Activated naive CD4-positive, alpha-beta T cell treated with anti-CD3 and anti-CD28 coated beads, Interleukin-2, amount 50 U/mL, for 16 hours (primary cell): ENCODE data around the gene MPRIP.

Experiments
- DNase-seq: peaks from one replicate; pipeline ENCODE4 v3.0.0-alpha.2; 2020

The MPRIP gene

GRCh38 chr17:17089796-17090641 is 47.8 kb downstream of the MPRIP start:
- no peak for DNase-seq

- DNase-seq = no peak
Observed at GRCh38 chr17:17090642-17091103, 48.4 kb downstream of the MPRIP start.

- DNase-seq = no peak
Observed at GRCh38 chr17:17091276-17091675, 49.0 kb downstream of the MPRIP start.

GRCh38 chr17:17091856-17092756 is 49.8 kb downstream of the MPRIP start:
- no peak for DNase-seq

- DNase-seq = no peak
Observed at GRCh38 chr17:17093764-17094163, 51.5 kb downstream of the MPRIP start.

GRCh38 chr17:17096438-17097178 is 54.4 kb downstream of the MPRIP start:
- DNase-seq = no peak

- DNase-seq = no peak
Observed at GRCh38 chr17:17097763-17098345, 55.6 kb downstream of the MPRIP start.

GRCh38 chr17:17098551-17099179 is 56.4 kb downstream of the MPRIP start:
- no peak for DNase-seq

- no peak for DNase-seq
Observed at GRCh38 chr17:17102176-17102575, 59.9 kb downstream of the MPRIP start.

GRCh38 chr17:17103160-17103559 is 60.9 kb downstream of the MPRIP start:
- DNase-seq = no peak

- DNase-seq = no peak
Observed at GRCh38 chr17:17104036-17104435, 61.8 kb downstream of the MPRIP start.

- DNase-seq = no peak
Observed at GRCh38 chr17:17104494-17104893, 62.2 kb downstream of the MPRIP start.

GRCh38 chr17:17105976-17106375 is 63.7 kb downstream of the MPRIP start:
- DNase-seq = no peak

- no peak for DNase-seq
Observed at GRCh38 chr17:17106756-17107155, 64.5 kb downstream of the MPRIP start.

GRCh38 chr17:17107281-17107680 is 65.0 kb downstream of the MPRIP start:
- no peak for DNase-seq

GRCh38 chr17:17107891-17108431 is 65.7 kb downstream of the MPRIP start:
- no peak for DNase-seq

- DNase-seq = no peak
Observed at GRCh38 chr17:17108451-17109049, 66.3 kb downstream of the MPRIP start.

- DNase-seq = no peak
Observed at GRCh38 chr17:17109256-17109655, 67.0 kb downstream of the MPRIP start.

- no peak for DNase-seq
Observed at GRCh38 chr17:17109907-17110306, 67.7 kb downstream of the MPRIP start.

- DNase-seq = no peak
Observed at GRCh38 chr17:17110520-17110919, 68.3 kb downstream of the MPRIP start.
